Astrocyte (in vitro differentiated cells and primary cell): ENCODE results near the gene SPPL2C.
"Not testable (repeated sequence)": the region's sequence is repeated elsewhere in the genome, so short reads cannot be mapped to it uniquely, and the experiment has no call there.

ENCODE experiments used
- CTCF ChIP-seq: IDR thresholded peaks from 2 replicates; pipeline ENCODE4 v1.5.1; 2011; ENCODE audit warnings: low read depth, mild to moderate bottlenecking, inconsistent platforms, low read length, moderate library complexity; ENCODE audit not compliant: insufficient read depth
- EZH2 ChIP-seq: IDR thresholded peaks from 2 replicates; pipeline ENCODE4 v1.6.1; 2012; ENCODE audit warnings: mild to moderate bottlenecking, low read length, inconsistent platforms; ENCODE audit not compliant: insufficient read depth

- not testable (repeated sequence) for TF ChIP-seq CTCF, EZH2
These were observed 17.4 kb downstream of the SPPL2C start for GRCh38 chr17:45862127-45862526.
